GM18526 (cell line): ENCODE results near the gene GOLGA2.

Source experiments
- POLR2A ChIP-seq: IDR thresholded peaks from 3 replicates; pipeline ENCODE4 v1.6.1; 2011; ENCODE audit not compliant: insufficient read length; ENCODE audit errors: extremely low read depth

GOLGA2 gene

GRCh38 chr9:128253140-128253990 lies 22.4 kb downstream of the GOLGA2 start:
- TF ChIP-seq POLR2A: no peak

- no peak for TF ChIP-seq POLR2A
These were observed 23.3 kb downstream of the GOLGA2 start for GRCh38 chr9:128252317-128253139.

- TF ChIP-seq POLR2A: no peak
These were observed 24.1 kb downstream of the GOLGA2 start for GRCh38 chr9:128251732-128252100.

GRCh38 chr9:128250839-128251731 lies 24.7 kb downstream of the GOLGA2 start:
- no peak for TF ChIP-seq POLR2A

- TF ChIP-seq POLR2A: no peak
These were observed 25.6 kb downstream of the GOLGA2 start for GRCh38 chr9:128249908-128250838.

GRCh38 chr9:128249558-128249907 lies 26.3 kb downstream of the GOLGA2 start:
- no peak for TF ChIP-seq POLR2A

GRCh38 chr9:128247226-128247803 lies 28.5 kb downstream of the GOLGA2 start:
- TF ChIP-seq POLR2A: no peak

- TF ChIP-seq POLR2A: no peak
These were observed 29.3 kb downstream of the GOLGA2 start for GRCh38 chr9:128246471-128246870.

GRCh38 chr9:128245421-128246151 lies 30.2 kb downstream of the GOLGA2 start:
- no peak for TF ChIP-seq POLR2A

GRCh38 chr9:128244837-128245231 lies 31.0 kb downstream of the GOLGA2 start:
- TF ChIP-seq POLR2A: no peak

- TF ChIP-seq POLR2A: no peak
These were observed 31.5 kb downstream of the GOLGA2 start for GRCh38 chr9:128244091-128244836.

- TF ChIP-seq POLR2A: no peak
These were observed 32.4 kb downstream of the GOLGA2 start for GRCh38 chr9:128243215-128244018.
